GM12878 (cell line): ENCODE measurements around the gene STK39. TPM values are rescaled to one million over a fixed set of nuclear protein-coding genes. Genes with fewer than 3 reads are reported as not detected.
A peak's percentile ranks its signal among the peaks of the same experiment; 100 is the strongest.

ENCODE experiments used
- ATAC-seq: fragments of 200-7000 bp; cut with Tn5 transposase; 3 replicates; pipeline ENCODE4 v1.9.1; 2020; ENCODE audit warnings: mild to moderate bottlenecking, moderate library complexity
- BruUV-seq: library from RNA; stranded (reverse); fragments of 400-500 nt; replicated peaks from 2 replicates; lab custom pipeline; 2021; lab: Mats Ljungman, UMichigan
- CTCF ChIA-PET: fragments of 300-600 bp; sonication (Branson Sonifier 250); formaldehyde crosslinking; extraction: SDS; loops from one replicate; lab custom pipeline; 2021; ENCODE audit warnings: inconsistent platforms; lab: Yijun Ruan, JAX
- POLR2A ChIA-PET: fragments of 350-600 bp; formaldehyde crosslinking; extraction: SDS; loops from one replicate; lab custom pipeline; 2021; ENCODE audit warnings: inconsistent platforms; lab: Charles Lee
- RAD21 ChIA-PET: fragments of 300-600 bp; sonication (Branson Sonifier 250); formaldehyde crosslinking; loops from one replicate; lab custom pipeline; 2023; ENCODE audit warnings: antibody characterized with exemption; ENCODE audit not compliant: unreplicated experiment; lab: Charles Lee
- SMC1A ChIA-PET: fragments of 300-600 bp; sonication (Branson Sonifier 250); formaldehyde crosslinking; loops from one replicate; lab custom pipeline; 2023; ENCODE audit not compliant: unreplicated experiment, uncharacterized antibody; lab: Charles Lee
- DNase-seq: peaks from one replicate; pipeline ENCODE4 v3.0.0-alpha.2; 2011; ENCODE audit warnings: low read depth, low spot score
- FAIRE-seq: peaks from 3 replicates; lab custom pipeline; 2011; peaks lifted over from hg19 to GRCh38; lab: Jason Lieb, UNC
- H2AFZ ChIP-seq: 2 replicates; pipeline ENCODE4 v1.6.0; 2011; ENCODE audit warnings: low read depth, low read length, control low read depth; ENCODE audit not compliant: control insufficient read depth
- H3K27ac ChIP-seq: 2 replicates; pipeline ENCODE4 v1.5.1; 2011; ENCODE audit warnings: control low read depth; ENCODE audit not compliant: control insufficient read depth, insufficient read depth
- H3K27me3 ChIP-seq, 2 experiments: replicated peaks in 1 of 2; 2 replicates each; pipeline versions ENCODE4 v1.6.0 to v1.6.1; 2011; ENCODE audit warnings: low read length in 1 of 2; ENCODE audit not compliant: control insufficient read depth in 2 of 2, insufficient read depth in 2 of 2
- H3K36me3 ChIP-seq, 2 experiments: 2 replicates each; pipeline ENCODE4 v1.5.1; 2011; ENCODE audit warnings: low read length in 1 of 2; ENCODE audit not compliant: control insufficient read depth in 2 of 2, insufficient read depth in 2 of 2
- H3K4me1 ChIP-seq: 2 replicates; pipeline ENCODE4 v1.6.1; 2011; ENCODE audit warnings: mild to moderate bottlenecking, low read length, moderate library complexity, mixed read lengths; ENCODE audit not compliant: control insufficient read depth, insufficient read depth
- H3K4me2 ChIP-seq: 2 replicates; pipeline ENCODE4 v1.6.0; 2011; ENCODE audit warnings: control low read depth; ENCODE audit not compliant: control insufficient read depth, insufficient read depth
- H3K4me3 ChIP-seq: fragments of 200-600 bp; sonication (generic); 2 replicates; pipeline ENCODE4 v1.5.1; 2016
- H3K79me2 ChIP-seq: 2 replicates; pipeline ENCODE4 v1.6.0; 2011; ENCODE audit warnings: low read length; ENCODE audit not compliant: control insufficient read depth, insufficient read depth
- H3K9ac ChIP-seq: 2 replicates; pipeline ENCODE4 v1.8.0; 2011; ENCODE audit warnings: low read length, control low read depth, mixed read lengths; ENCODE audit not compliant: control insufficient read depth, insufficient read depth
- H3K9me3 ChIP-seq: replicated peaks from 3 replicates; pipeline ENCODE4 v1.5.1; 2011; ENCODE audit warnings: mild to moderate bottlenecking, low read length; ENCODE audit not compliant: control insufficient read depth, insufficient read depth
- H4K20me1 ChIP-seq: 2 replicates; pipeline ENCODE4 v1.6.0; 2011; ENCODE audit not compliant: control insufficient read depth, insufficient read depth
- CTCF ChIP-seq, 3 experiments: IDR thresholded peaks in 2 of 3; conservative IDR thresholded peaks in 1 of 3; 2 replicates each; pipeline ENCODE4 v1.5.1; 2011; ENCODE audit warnings: low read depth in 3 of 3, low read length in 3 of 3, mild to moderate bottlenecking in 3 of 3, control low read depth in 2 of 3, moderate library complexity in 2 of 3, inconsistent platforms in 1 of 3, mixed read lengths in 1 of 3; ENCODE audit not compliant: control insufficient read depth in 2 of 3, insufficient read depth in 1 of 3; ENCODE audit errors: extremely low read depth in 1 of 3
- RAD21 ChIP-seq: IDR thresholded peaks from 2 replicates; pipeline ENCODE4 v1.6.1; 2011; ENCODE audit warnings: mild to moderate bottlenecking, low read depth, low read length, moderate library complexity; ENCODE audit not compliant: insufficient read depth
- SIX5 ChIP-seq: IDR thresholded peaks from 2 replicates; pipeline ENCODE4 v1.6.1; 2011; ENCODE audit warnings: mild to moderate bottlenecking, low read depth, low read length, moderate library complexity; ENCODE audit not compliant: severe bottlenecking
- SMC3 ChIP-seq: IDR thresholded peaks from 2 replicates; pipeline ENCODE4 v1.6.1; 2011; ENCODE audit warnings: low read length, improper control_type of control experiment, borderline replicate concordance
- SPI1 ChIP-seq: IDR thresholded peaks from 2 replicates; pipeline ENCODE4 v1.6.1; 2011; ENCODE audit warnings: low read depth, mild to moderate bottlenecking, low read length, moderate library complexity, borderline replicate concordance; ENCODE audit not compliant: insufficient read depth
- TCF12 ChIP-seq: IDR thresholded peaks from 2 replicates; pipeline ENCODE4 v1.6.1; 2011; ENCODE audit warnings: low read depth, mild to moderate bottlenecking, low read length
- WGBS: methylation state at CpG from one replicate; pipeline ENCODE4 v1.1.6; 2016; ENCODE audit warnings: low lambda C conversion rate; ENCODE audit not compliant: insufficient replicate concordance, insufficient coverage; ENCODE audit errors: missing lambda C conversion rate; 5-methylcytosine and 5-hydroxymethylcytosine counted together
- in situ Hi-C: fragments of 300-500 bp; cut with MboI; formaldehyde crosslinking; loops from 9 replicates; pipeline ENCODE4 v1.14.3; 2018; ENCODE audit warnings: mixed read lengths
- intact Hi-C: fragments of 100-400 bp; cut with micrococcal nuclease; formaldehyde crosslinking; loops from one replicate; pipeline ENCODE4 v1.14.2; 2022; ENCODE audit not compliant: unreplicated experiment
- polyA plus RNA-seq, 11 experiments: library from polyadenylated mRNA; depleted of rRNA in 4 of 11; unstranded in 6 of 11; stranded (reverse) in 5 of 11; fragments of >200 nt; fragmentation: Nextera tagmentation in 4 of 11; fragmentation: Illumina TruSeq in 1 of 11; extraction: Ambion mirVana in 4 of 11; extraction: Trizol in 1 of 11; gene quantifications; 1 replicate in 1 of 11; 2 replicates in 10 of 11; pipeline versions ENCODE4 v1.2.1 to v1.2.3, GENCODE V29; 2011 to 2016; ENCODE audit warnings: inconsistent platforms in 2 of 11, missing spikeins in 2 of 11, low read depth in 1 of 11
- total RNA-seq, 4 experiments: library from RNA; depleted of rRNA in 3 of 4; stranded (reverse); fragments of >200 nt in 3 of 4; fragmentation: Illumina TruSeq in 1 of 4; extraction: Trizol in 1 of 4; gene quantifications; 2 replicates each; pipeline versions ENCODE4 v1.2.1 to v1.2.3, GENCODE V29; 2013 to 2021

The STK39 gene
- total and polyA plus RNA-seq, 10 of the 15 experiments (the other 5 are each of a cell fraction or from before 2014, with no cell fraction given) = 0.03 to 0.21 (median 0.07) TPM; not detected in 5

GRCh38 chr2:168119515-168120141 is 127.8 kb downstream of the STK39 start:
- Histone ChIP-seq H3K4me3 (no peak overlapping the region), H3K27ac (no peak overlapping the region), H2AFZ (no peak overlapping the region), H3K27me3 (0 out of 4 replicates have a peak, but pooled peaks cover 0 to 6% of the 10 kb centered on the region in 2 experiments), H3K9me3 (no peaks in the 10 kb centered on the region), H3K4me2 (no peak overlapping the region), H4K20me1 (no peaks in the 10 kb centered on the region), H3K79me2 (no peaks in the 10 kb centered on the region), H3K4me1 (no peaks in the 10 kb centered on the region), H3K36me3 (no peaks in the 10 kb centered on the region), H3K9ac (no peak overlapping the region)
- POLR2A ChIA-PET = no interaction called here
- 2% methylated on average over 4 of the region's 4 CpGs for WGBS
- intact Hi-C loops = loop anchor here (2.0 to 10.0 kb wide), 4 partner anchors 251 to 1581 kb away; no protein-coding TSS in a partner anchor
- no TSS peak for BruUV-seq
- RAD21 ChIA-PET = interaction anchor here (1.0 to 1.9 kb wide), 8 partner anchors 9 to 1596 kb away, joined by 3 to 10 read pairs (median 4); no protein-coding TSS in a partner anchor
- CTCF ChIA-PET = interaction anchor here (0.6 to 4.7 kb wide), 38 partner anchors 10 to 1647 kb away, joined by 3 to 59 read pairs (median 4); no protein-coding TSS in a partner anchor
- in situ Hi-C loops = loop anchor here (5.0 kb wide), 1 partner anchor 1582 kb away; no protein-coding TSS in a partner anchor
- DNase-seq (no peak), ATAC-seq (peak; percentile 86), FAIRE-seq (no peak)
- TF ChIP-seq TCF12 = no peak
- peak; percentile 53; a peak in 5 of 6 replicates for TF ChIP-seq CTCF (IDR thresholded peaks at IDR 0.05 in 2 of 3, conservative IDR thresholded peaks at IDR 0.05 in 1 of 3; ENCODE audit: control insufficient read depth in 2 of 3, extremely low read depth in 1 of 3, insufficient read depth in 1 of 3, low read depth in 3 of 3, low read length in 3 of 3)
- no peak for TF ChIP-seq SIX5
- TF ChIP-seq SMC3 = peak; percentile 48; the same call in 1 of the 2 replicates
- peak; percentile 65 for TF ChIP-seq RAD21
- no peak for TF ChIP-seq SPI1
- SMC1A ChIA-PET = interaction anchor here (0.7 to 3.5 kb wide), 10 partner anchors 9 to 1582 kb away, joined by 3 to 20 read pairs (median 4); no protein-coding TSS in a partner anchor
